ENCODE data around the gene PID1. TPM values are rescaled to one million over a fixed set of nuclear protein-coding genes. Genes with fewer than 3 reads are reported as not detected.

The PID1 gene
- total and polyA plus RNA-seq, 2 donors (not counting 1 experiment from before 2014, with no cell fraction given): 0.10 TPM; not detected in 1

- no peaks in the 10 kb centered on the region for H4K20me1 ChIP-seq (ENCODE audit: control insufficient read depth, insufficient read depth, low read length, poor library complexity, severe bottlenecking)
- no peak overlapping the region for H3K4me3 Mint-ChIP-seq
- DNase-seq (no peak), ATAC-seq (ENCODE audit: low read depth) (no peak)
- no peaks in the 10 kb centered on the region for H3K36me3 ChIP-seq (replicated peaks in 1 of 2; ENCODE audit: control extremely low read depth in 1 of 2, control insufficient read depth in 1 of 2, extremely low read depth in 1 of 2, insufficient read depth in 2 of 2, low read length in 1 of 2)
- no peaks in the 10 kb centered on the region for H3K4me1 Mint-ChIP-seq
- H3K4me3 ChIP-seq (ENCODE audit: control extremely low read depth in 1 of 5, extremely low read depth in 1 of 5, insufficient read depth in 1 of 5, low read depth in 2 of 5, low read length in 4 of 5): no peak overlapping the region
- intact Hi-C loops (cut with micrococcal nuclease): no loop called here
- WGBS (ENCODE audit: insufficient coverage): 89% methylated on average over 1 of the region's 1 CpG
- H3K27ac ChIP-seq (ENCODE audit: low read length in 2 of 2): no peak overlapping the region
- POLR2A ChIA-PET: no interaction called here
- no peak for TF ChIP-seq EZH2 (IDR thresholded peaks at IDR 0.05; ENCODE audit: borderline replicate concordance, insufficient read depth, low read depth, low read length, poor library complexity, severe bottlenecking)
- TF ChIP-seq, protein P1, sequence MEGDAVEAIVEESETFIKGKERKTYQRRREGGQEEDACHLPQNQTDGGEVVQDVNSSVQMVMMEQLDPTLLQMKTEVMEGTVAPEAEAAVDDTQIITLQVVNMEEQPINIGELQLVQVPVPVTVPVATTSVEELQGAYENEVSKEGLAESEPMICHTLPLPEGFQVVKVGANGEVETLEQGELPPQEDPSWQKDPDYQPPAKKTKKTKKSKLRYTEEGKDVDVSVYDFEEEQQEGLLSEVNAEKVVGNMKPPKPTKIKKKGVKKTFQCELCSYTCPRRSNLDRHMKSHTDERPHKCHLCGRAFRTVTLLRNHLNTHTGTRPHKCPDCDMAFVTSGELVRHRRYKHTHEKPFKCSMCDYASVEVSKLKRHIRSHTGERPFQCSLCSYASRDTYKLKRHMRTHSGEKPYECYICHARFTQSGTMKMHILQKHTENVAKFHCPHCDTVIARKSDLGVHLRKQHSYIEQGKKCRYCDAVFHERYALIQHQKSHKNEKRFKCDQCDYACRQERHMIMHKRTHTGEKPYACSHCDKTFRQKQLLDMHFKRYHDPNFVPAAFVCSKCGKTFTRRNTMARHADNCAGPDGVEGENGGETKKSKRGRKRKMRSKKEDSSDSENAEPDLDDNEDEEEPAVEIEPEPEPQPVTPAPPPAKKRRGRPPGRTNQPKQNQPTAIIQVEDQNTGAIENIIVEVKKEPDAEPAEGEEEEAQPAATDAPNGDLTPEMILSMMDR (IDR thresholded peaks at IDR 0.05): no peak
- H3K9me3 ChIP-seq (ENCODE audit: control extremely low read depth in 1 of 3, control insufficient read depth in 2 of 3, insufficient read depth in 1 of 3, low read length in 2 of 3): no peaks in the 10 kb centered on the region
- no peaks in the 10 kb centered on the region for H3K27me3 ChIP-seq (replicated peaks in 1 of 4; ENCODE audit: control extremely low read depth in 1 of 4, control insufficient read depth in 3 of 4, insufficient read depth in 4 of 4, low read length in 3 of 4)
- no peaks in the 10 kb centered on the region for H3K4me1 ChIP-seq (ENCODE audit: control insufficient read depth in 2 of 2, insufficient read depth in 2 of 2, low read length in 2 of 2)
- CTCF ChIA-PET: no interaction called here
- no peak overlapping the region for H3K9ac ChIP-seq (ENCODE audit: low read length)
- no peak overlapping the region for H3K27ac Mint-ChIP-seq
- H3K79me2 ChIP-seq (ENCODE audit: control insufficient read depth, insufficient read depth, low read length): no peaks in the 10 kb centered on the region
- no peak overlapping the region for H2AFZ ChIP-seq (ENCODE audit: insufficient read depth, low read depth, low read length, poor library complexity, severe bottlenecking)
- H3K27me3 Mint-ChIP-seq: no peaks in the 10 kb centered on the region
- peaks cover 8% of the 10 kb centered on the region for H3K9me3 Mint-ChIP-seq (ENCODE audit: insufficient read depth)
- H3K4me2 ChIP-seq (replicated peaks; ENCODE audit: low read depth, low read length, poor library complexity, severe bottlenecking): no peak overlapping the region
Observed at GRCh38 chr2:229175497-229175863, 95.6 kb downstream of the PID1 start.

- H3K27me3 Mint-ChIP-seq: no peaks in the 10 kb centered on the region
- intact Hi-C loops (cut with micrococcal nuclease): no loop called here
Observed at GRCh38 chr2:229174794-229175496, 96.1 kb downstream of the PID1 start.

More at GRCh38 chr2:229174794-229175496, 96.1 kb downstream of the PID1 start:
- Mint-ChIP-seq H3K27ac (no peak overlapping the region), H3K9me3 (ENCODE audit: insufficient read depth) (peaks cover 8% of the 10 kb centered on the region), H3K4me1 (no peaks in the 10 kb centered on the region), H3K4me3 (no peak overlapping the region)
- no peak for TF ChIP-seq EZH2 (IDR thresholded peaks at IDR 0.05; ENCODE audit: borderline replicate concordance, insufficient read depth, low read depth, low read length, poor library complexity, severe bottlenecking)
- TF ChIP-seq, protein P1 (IDR thresholded peaks at IDR 0.05): no peak
- Histone ChIP-seq H3K9ac (ENCODE audit: low read length) (no peak overlapping the region), H3K79me2 (ENCODE audit: control insufficient read depth, insufficient read depth, low read length) (no peaks in the 10 kb centered on the region), H2AFZ (ENCODE audit: insufficient read depth, low read depth, low read length, poor library complexity, severe bottlenecking) (no peak overlapping the region), H3K27me3 (replicated peaks in 1 of 4; ENCODE audit: control extremely low read depth in 1 of 4, control insufficient read depth in 3 of 4, insufficient read depth in 4 of 4, low read length in 3 of 4) (no peaks in the 10 kb centered on the region), H4K20me1 (ENCODE audit: control insufficient read depth, insufficient read depth, low read length, poor library complexity, severe bottlenecking) (no peaks in the 10 kb centered on the region), H3K9me3 (ENCODE audit: control extremely low read depth in 1 of 3, control insufficient read depth in 2 of 3, insufficient read depth in 1 of 3, low read length in 2 of 3) (no peaks in the 10 kb centered on the region), H3K36me3 (replicated peaks in 1 of 2; ENCODE audit: control extremely low read depth in 1 of 2, control insufficient read depth in 1 of 2, extremely low read depth in 1 of 2, insufficient read depth in 2 of 2, low read length in 1 of 2) (no peaks in the 10 kb centered on the region), H3K27ac (ENCODE audit: low read length in 2 of 2) (no peak overlapping the region), H3K4me1 (ENCODE audit: control insufficient read depth in 2 of 2, insufficient read depth in 2 of 2, low read length in 2 of 2) (no peaks in the 10 kb centered on the region), H3K4me3 (ENCODE audit: control extremely low read depth in 1 of 5, extremely low read depth in 1 of 5, insufficient read depth in 1 of 5, low read depth in 2 of 5, low read length in 4 of 5) (no peak overlapping the region), H3K4me2 (replicated peaks; ENCODE audit: low read depth, low read length, poor library complexity, severe bottlenecking) (no peak overlapping the region)
- CTCF ChIA-PET: no interaction called here
- POLR2A ChIA-PET: no interaction called here
- WGBS (ENCODE audit: insufficient coverage): 83% methylated on average over 1 of the region's 4 CpGs
- no peak for ATAC-seq (ENCODE audit: low read depth)
- no peak for DNase-seq
